A549 (cell line): ENCODE results near the gene RBKS.

Source experiments
- CBX8 ChIP-seq: fragments of 200-600 bp; sonication (generic); IDR thresholded peaks from 2 replicates; pipeline ENCODE4 v1.6.1; 2016
- CEBPB ChIP-seq, 2 experiments: fragments of >200 bp in 1 of 2; sonication (Bioruptor Twin) in 1 of 2; formaldehyde crosslinking in 1 of 2; IDR thresholded peaks; 2 replicates each; pipeline ENCODE4 v1.6.1; 2012 to 2016
- CTCF ChIP-seq: fragments of >200 bp; sonication (Bioruptor Twin); formaldehyde crosslinking; IDR thresholded peaks from 3 replicates; pipeline ENCODE4 v1.5.1; 2016
- FOSL2 ChIP-seq, 2 experiments: fragments of 450-650 bp in 1 of 2; fragments of >200 bp in 1 of 2; sonication (Bioruptor Twin) in 1 of 2; formaldehyde crosslinking; IDR thresholded peaks; 2 replicates each; pipeline versions ENCODE4 v1.5.0 to v1.6.1; 2016 to 2020; ENCODE audit warnings: mild to moderate bottlenecking in 1 of 2, moderate library complexity in 1 of 2
- KDM1A ChIP-seq: fragments of 200-600 bp; sonication (generic); IDR thresholded peaks from 2 replicates; pipeline ENCODE4 v1.6.1; 2016; ENCODE audit warnings: low read depth, mild to moderate bottlenecking
- MAZ ChIP-seq: fragments of 150-350 bp; IDR thresholded peaks from 2 replicates; pipeline ENCODE4 v1.6.1; 2014; ENCODE audit warnings: antibody characterized with exemption, low read depth, low read length, borderline replicate concordance
- POLR2A ChIP-seq: IDR thresholded peaks from 2 replicates; pipeline ENCODE4 v1.6.1; 2012; ENCODE audit warnings: mild to moderate bottlenecking, low read length
- RFX5 ChIP-seq: fragments of 450-650 bp; IDR thresholded peaks from 2 replicates; pipeline ENCODE4 v1.7.1; 2014; ENCODE audit warnings: antibody characterized with exemption, mild to moderate bottlenecking, moderate library complexity
- SREBF2 ChIP-seq: fragments of 450-650 bp; IDR thresholded peaks from 2 replicates; pipeline ENCODE4 v1.6.1; 2014; ENCODE audit warnings: mild to moderate bottlenecking, moderate library complexity
- ZFP36 ChIP-seq: fragments of 450-650 bp; IDR thresholded peaks from 2 replicates; pipeline ENCODE4 v1.6.1; 2014; ENCODE audit warnings: borderline replicate concordance; ENCODE audit not compliant: partially characterized antibody
- TF ChIP-seq, protein P1 (sequence below): fragments of >200 bp; sonication (Bioruptor Twin); formaldehyde crosslinking; IDR thresholded peaks from 3 replicates; pipeline ENCODE4 v1.6.1; 2016

DNA sequence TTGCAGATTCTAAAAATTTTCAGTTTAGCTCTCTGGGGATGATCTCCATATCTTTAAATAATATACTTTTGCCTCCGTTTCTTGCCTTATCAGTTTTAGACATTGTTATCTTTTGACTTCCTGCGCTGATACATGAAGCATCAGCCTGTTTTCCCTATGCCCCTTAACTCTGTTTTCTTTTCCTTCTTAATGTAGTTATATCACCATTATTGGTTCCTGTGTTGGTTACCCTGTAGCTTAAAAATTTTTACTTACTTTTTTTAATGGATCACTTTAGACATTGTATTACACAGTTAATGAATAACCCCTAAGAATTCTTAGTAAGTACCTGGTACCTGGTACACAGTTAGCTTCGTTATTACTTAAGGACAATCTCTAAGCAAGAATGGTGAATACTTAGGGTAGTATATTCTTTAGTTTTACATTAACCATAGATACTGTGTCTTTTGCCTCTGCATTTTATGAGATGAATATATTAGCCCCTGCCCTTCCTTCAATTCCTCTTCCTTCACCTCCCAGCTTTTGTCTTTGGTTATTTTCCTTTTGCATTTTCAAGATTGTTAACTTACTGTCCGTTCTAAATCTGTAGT, 41.3 kb upstream of the RBKS start:
- no peak for TF ChIP-seq MAZ
- TF ChIP-seq, protein P1, sequence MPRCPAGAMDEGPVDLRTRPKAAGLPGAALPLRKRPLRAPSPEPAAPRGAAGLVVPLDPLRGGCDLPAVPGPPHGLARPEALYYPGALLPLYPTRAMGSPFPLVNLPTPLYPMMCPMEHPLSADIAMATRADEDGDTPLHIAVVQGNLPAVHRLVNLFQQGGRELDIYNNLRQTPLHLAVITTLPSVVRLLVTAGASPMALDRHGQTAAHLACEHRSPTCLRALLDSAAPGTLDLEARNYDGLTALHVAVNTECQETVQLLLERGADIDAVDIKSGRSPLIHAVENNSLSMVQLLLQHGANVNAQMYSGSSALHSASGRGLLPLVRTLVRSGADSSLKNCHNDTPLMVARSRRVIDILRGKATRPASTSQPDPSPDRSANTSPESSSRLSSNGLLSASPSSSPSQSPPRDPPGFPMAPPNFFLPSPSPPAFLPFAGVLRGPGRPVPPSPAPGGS: no peak
- no peak for TF ChIP-seq POLR2A
- TF ChIP-seq CTCF: no peak
- no peak for TF ChIP-seq SREBF2
- TF ChIP-seq ZFP36: no peak
- TF ChIP-seq CBX8: no peak
- TF ChIP-seq KDM1A: no peak
- TF ChIP-seq RFX5: no peak
- no peak for TF ChIP-seq CEBPB (IDR thresholded peaks at IDR 0.05)
- no peak for TF ChIP-seq FOSL2 (IDR thresholded peaks at IDR 0.05)
- no peak for TF ChIP-seq FOSL2 (CRISPR knock-in tag; IDR thresholded peaks at IDR 0.05)
